ENCODE measurements around the gene PRKCA.
"Not testable (repeated sequence)": the region's sequence is repeated elsewhere in the genome, so short reads cannot be mapped to it uniquely, and the experiment has no call there.

Gene PRKCA

GRCh38 chr17:66348584-66349165 lies 46.3 kb downstream of the PRKCA start:
- no peak for DNase-seq
- intact Hi-C loops (cut with DNase I): no loop called here

- intact Hi-C loops (cut with DNase I): no loop called here
Observed at GRCh38 chr17:66349521-66350254, 47.3 kb downstream of the PRKCA start.

GRCh38 chr17:66350576-66350975 lies 48.2 kb downstream of the PRKCA start:
- DNase-seq; intact Hi-C loops (cut with DNase I): not testable (repeated sequence)

More at GRCh38 chr17:66349521-66350254, 47.3 kb downstream of the PRKCA start:
- no peak for DNase-seq

- peak in 2 of 10 donors; percentile 14 to 19 for DNase-seq
- intact Hi-C loops (cut with DNase I): no loop called here
Observed at GRCh38 chr17:66351033-66351432, 48.6 kb downstream of the PRKCA start.

- DNase-seq: no peak
- intact Hi-C loops (cut with DNase I): no loop called here
Observed at GRCh38 chr17:66351701-66352100, 49.3 kb downstream of the PRKCA start.

- DNase-seq: no peak
- intact Hi-C loops (cut with DNase I): no loop called here
Observed at GRCh38 chr17:66353937-66354401, 51.6 kb downstream of the PRKCA start.

GRCh38 chr17:66354472-66354871 lies 52.1 kb downstream of the PRKCA start:
- no peak for DNase-seq
- intact Hi-C loops (cut with DNase I): no loop called here

- no peak for DNase-seq
- intact Hi-C loops (cut with DNase I): no loop called here
Observed at GRCh38 chr17:66354981-66355380, 52.6 kb downstream of the PRKCA start.

- DNase-seq: no peak
- intact Hi-C loops (cut with DNase I): no loop called here
Observed at GRCh38 chr17:66355510-66355909, 53.1 kb downstream of the PRKCA start.

- DNase-seq: no peak
- intact Hi-C loops (cut with DNase I): no loop called here
Observed at GRCh38 chr17:66357037-66357436, 54.6 kb downstream of the PRKCA start.

- DNase-seq: no peak
- intact Hi-C loops (cut with DNase I): no loop called here
Observed at GRCh38 chr17:66359351-66359750, 56.9 kb downstream of the PRKCA start.

GRCh38 chr17:66360961-66361565 lies 58.6 kb downstream of the PRKCA start:
- DNase-seq; intact Hi-C loops (cut with DNase I): not testable (repeated sequence)

GRCh38 chr17:66364508-66364907 lies 62.1 kb downstream of the PRKCA start:
- DNase-seq: no peak
- intact Hi-C loops (cut with DNase I): no loop called here

- intact Hi-C loops (cut with DNase I): no loop called here
- DNase-seq: no peak
Observed at GRCh38 chr17:66364990-66365490, 62.6 kb downstream of the PRKCA start.

GRCh38 chr17:66365903-66366302 lies 63.5 kb downstream of the PRKCA start:
- DNase-seq: no peak
- intact Hi-C loops (cut with DNase I): no loop called here

- no peak for DNase-seq
- intact Hi-C loops (cut with DNase I): no loop called here
Observed at GRCh38 chr17:66367107-66367506, 64.7 kb downstream of the PRKCA start.

- no peak for DNase-seq
- intact Hi-C loops (cut with DNase I): no loop called here
Observed at GRCh38 chr17:66369830-66370229, 67.4 kb downstream of the PRKCA start.

- intact Hi-C loops (cut with DNase I): no loop called here
- no peak for DNase-seq
Observed at GRCh38 chr17:66371561-66371960, 69.1 kb downstream of the PRKCA start.

GRCh38 chr17:66372182-66372581 lies 69.8 kb downstream of the PRKCA start:
- intact Hi-C loops (cut with DNase I): no loop called here
- DNase-seq: no peak

GRCh38 chr17:66373079-66373478 lies 70.7 kb downstream of the PRKCA start:
- intact Hi-C loops (cut with DNase I): no loop called here
- no peak for DNase-seq
